Liver (tissue), 9 donors: ENCODE results near the gene SDF2L1. TPM values are rescaled to one million over a fixed set of nuclear protein-coding genes. Genes with fewer than 3 reads are reported as not detected.

Experiments
- DNase-seq: peaks from one replicate; pipeline ENCODE4 v3.0.0-alpha.2; 2017; ENCODE audit warnings: low spot score
- H3K27ac ChIP-seq, 2 donors: one replicate each; pipeline ENCODE4 v1.7.0; 2013; ENCODE audit warnings: inconsistent platforms in 2 of 2, low read length in 2 of 2, control low read depth in 1 of 2, low read depth in 1 of 2, mild to moderate bottlenecking in 1 of 2
- H3K27me3 ChIP-seq, 4 donors: one replicate each; pipeline versions ENCODE4 v1.6.1 to v1.7.0; 2013; ENCODE audit warnings: low read length in 3 of 4, inconsistent platforms in 1 of 4, mild to moderate bottlenecking in 1 of 4, moderate library complexity in 1 of 4; ENCODE audit not compliant: control insufficient read depth in 4 of 4, insufficient read depth in 4 of 4
- H3K36me3 ChIP-seq, 4 donors: one replicate each; pipeline versions ENCODE4 v1.6.1 to v1.7.0; 2013; ENCODE audit warnings: low read length in 3 of 4, mild to moderate bottlenecking in 3 of 4, low read depth in 1 of 4, moderate library complexity in 1 of 4; ENCODE audit not compliant: control insufficient read depth in 4 of 4, insufficient read depth in 3 of 4
- H3K4me1 ChIP-seq, 4 donors: one replicate each; pipeline versions ENCODE4 v1.6.1 to v1.7.0; 2013; ENCODE audit warnings: low read length in 3 of 4, mild to moderate bottlenecking in 3 of 4, moderate library complexity in 1 of 4; ENCODE audit not compliant: control insufficient read depth in 4 of 4, insufficient read depth in 4 of 4
- H3K4me3 ChIP-seq, 3 donors: one replicate each; pipeline versions ENCODE4 v1.6.1 to v1.7.0; 2013; ENCODE audit warnings: low read length in 3 of 3, control low read depth in 1 of 3, low read depth in 1 of 3, mild to moderate bottlenecking in 1 of 3
- H3K9ac ChIP-seq, 2 donors: one replicate each; pipeline ENCODE4 v1.7.0; 2013; ENCODE audit warnings: low read length in 2 of 2, mild to moderate bottlenecking in 2 of 2, moderate library complexity in 2 of 2, control low read depth in 1 of 2, low read depth in 1 of 2
- H3K9me3 ChIP-seq, 4 donors: one replicate each; pipeline versions ENCODE4 v1.6.1 to v1.7.0; 2013; ENCODE audit warnings: low read length in 3 of 4; ENCODE audit not compliant: control insufficient read depth in 4 of 4
- EGR1 ChIP-seq, 2 donors: IDR thresholded peaks; 2 replicates each; pipeline ENCODE4 v1.6.1; 2016 to 2018; ENCODE audit warnings: antibody characterized with exemption in 2 of 2, low read depth in 2 of 2
- FOXA1 ChIP-seq: IDR thresholded peaks from 2 replicates; pipeline ENCODE4 v1.6.1; 2016; ENCODE audit warnings: antibody characterized with exemption
- FOXA2 ChIP-seq: IDR thresholded peaks from 2 replicates; pipeline ENCODE4 v1.6.1; 2016; ENCODE audit warnings: antibody characterized with exemption
- GABPA ChIP-seq, 2 donors: IDR thresholded peaks in 1 of 2; conservative IDR thresholded peaks in 1 of 2; 2 replicates each; pipeline ENCODE4 v1.6.1; 2016; ENCODE audit warnings: antibody characterized with exemption in 2 of 2, mild to moderate bottlenecking in 1 of 2, moderate library complexity in 1 of 2
- HNF4A ChIP-seq, 2 donors: conservative IDR thresholded peaks; 2 replicates each; pipeline ENCODE4 v1.6.1; 2016; ENCODE audit warnings: antibody characterized with exemption in 2 of 2, mild to moderate bottlenecking in 2 of 2
- HNF4G ChIP-seq: IDR thresholded peaks from 2 replicates; pipeline ENCODE4 v1.6.1; 2016; ENCODE audit warnings: antibody characterized with exemption
- NR2F2 ChIP-seq: IDR thresholded peaks from 2 replicates; pipeline ENCODE4 v1.6.1; 2016; ENCODE audit warnings: antibody characterized with exemption
- RAD21 ChIP-seq, 2 donors: IDR thresholded peaks; 2 replicates each; pipeline ENCODE4 v1.6.1; 2016; ENCODE audit warnings: antibody characterized with exemption in 2 of 2, mild to moderate bottlenecking in 2 of 2
- RXRA ChIP-seq, 2 donors: IDR thresholded peaks; 2 replicates each; pipeline ENCODE4 v1.6.1; 2017 to 2018; ENCODE audit warnings: antibody characterized with exemption in 2 of 2, mild to moderate bottlenecking in 1 of 2
- SP1 ChIP-seq: IDR thresholded peaks from 2 replicates; pipeline ENCODE4 v1.6.1; 2018; ENCODE audit warnings: antibody characterized with exemption, mild to moderate bottlenecking
- TAF1 ChIP-seq: conservative IDR thresholded peaks from 2 replicates; pipeline ENCODE4 v1.6.1; 2016; ENCODE audit warnings: antibody characterized with exemption, mild to moderate bottlenecking
- YY1 ChIP-seq: IDR thresholded peaks from 2 replicates; pipeline ENCODE4 v1.6.1; 2016; ENCODE audit warnings: antibody characterized with exemption, mild to moderate bottlenecking
- WGBS: extraction: QIAGEN DNeasy Blood & Tissue Kit; methylation state at CpG from one replicate; pipeline ENCODE4 v1.1.7; 2013; 5-methylcytosine and 5-hydroxymethylcytosine counted together
- polyA plus RNA-seq, 2 donors: library from polyadenylated mRNA; stranded (reverse) in 1 of 2; unstranded in 1 of 2; fragments of 200-250 nt in 1 of 2; fragments of >200 nt in 1 of 2; fragmentation: Nextera tagmentation in 1 of 2; extraction: Ambion mirVana in 1 of 2; gene quantifications; one replicate each; pipeline versions ENCODE4 v1.2.1 to v1.2.3, GENCODE V29; 2013 to 2015
- total RNA-seq, 2 donors: library from RNA; depleted of rRNA; stranded (reverse); fragments of >200 nt; gene quantifications; one replicate each; pipeline ENCODE4 v1.2.3, GENCODE V29; 2014
- TF ChIP-seq, protein P1 (sequence below): IDR thresholded peaks from 2 replicates; pipeline ENCODE4 v1.6.1; 2016; ENCODE audit warnings: antibody characterized with exemption
- TF ChIP-seq, protein P2 (sequence below): IDR thresholded peaks from 2 replicates; pipeline ENCODE4 v1.6.1; 2016; ENCODE audit warnings: antibody characterized with exemption
- TF ChIP-seq, protein P3 (sequence below): IDR thresholded peaks from 2 replicates; pipeline ENCODE4 v1.6.1; 2016; ENCODE audit warnings: antibody characterized with exemption
- TF ChIP-seq, protein P4 (sequence below): fragments of 150-350 bp; IDR thresholded peaks from 2 replicates; pipeline ENCODE4 v1.5.1; 2017; ENCODE audit warnings: improper control_type of control experiment, low read depth, low read length; ENCODE audit not compliant: missing input control
- TF ChIP-seq, protein P5 (sequence below): IDR thresholded peaks from 2 replicates; pipeline ENCODE4 v1.6.1; 2016; ENCODE audit warnings: antibody characterized with exemption, mild to moderate bottlenecking
- donor health status: healthy.
- donor health status: healthy.
- donor health status: healthy.
- donor health status: healthy.
- donor health status: healthy.

The SDF2L1 gene
- total and polyA plus RNA-seq, 4 donors = 36.3 to 173 (median 82.9) TPM

DNA sequence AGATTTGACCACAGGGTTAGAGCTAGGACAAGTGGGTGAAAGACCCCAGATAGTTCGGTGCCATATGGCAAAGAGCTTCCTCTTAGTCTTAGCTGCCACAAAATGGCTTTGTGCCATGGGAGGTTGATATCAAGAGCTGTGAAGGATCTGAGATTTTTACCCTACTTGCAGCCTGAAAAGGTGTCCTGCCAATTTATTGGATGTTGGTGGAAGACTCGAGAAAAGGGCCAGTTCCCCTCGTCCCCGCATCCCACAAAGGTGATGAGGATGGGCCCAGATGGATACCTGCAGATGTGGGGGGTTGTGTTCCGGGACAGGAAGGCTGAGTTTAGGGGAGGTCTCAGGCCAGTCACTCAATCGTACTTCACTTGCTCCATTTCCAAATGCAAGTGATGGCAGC is 39.5 kb upstream of the SDF2L1 start:
- DNase-seq = no peak
- H3K27me3 ChIP-seq = no peaks in the 10 kb centered on the region
- H3K4me3 ChIP-seq = no peak overlapping the region
- H3K4me1 ChIP-seq = no peaks in the 10 kb centered on the region
- H3K9me3 ChIP-seq = no peaks in the 10 kb centered on the region
- H3K9ac ChIP-seq = no peak overlapping the region
- peaks cover 0 to 3% (median 1%) of the 10 kb centered on the region in 4 donors for H3K36me3 ChIP-seq
- WGBS = 96% methylated on average over 6 of the region's 6 CpGs
- no peak overlapping the region for H3K27ac ChIP-seq
- no peak for TF ChIP-seq HNF4A (conservative IDR thresholded peaks at IDR 0.05)
- TF ChIP-seq, protein P1, sequence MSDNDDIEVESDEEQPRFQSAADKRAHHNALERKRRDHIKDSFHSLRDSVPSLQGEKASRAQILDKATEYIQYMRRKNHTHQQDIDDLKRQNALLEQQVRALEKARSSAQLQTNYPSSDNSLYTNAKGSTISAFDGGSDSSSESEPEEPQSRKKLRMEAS = no peak
- TF ChIP-seq, protein P2, sequence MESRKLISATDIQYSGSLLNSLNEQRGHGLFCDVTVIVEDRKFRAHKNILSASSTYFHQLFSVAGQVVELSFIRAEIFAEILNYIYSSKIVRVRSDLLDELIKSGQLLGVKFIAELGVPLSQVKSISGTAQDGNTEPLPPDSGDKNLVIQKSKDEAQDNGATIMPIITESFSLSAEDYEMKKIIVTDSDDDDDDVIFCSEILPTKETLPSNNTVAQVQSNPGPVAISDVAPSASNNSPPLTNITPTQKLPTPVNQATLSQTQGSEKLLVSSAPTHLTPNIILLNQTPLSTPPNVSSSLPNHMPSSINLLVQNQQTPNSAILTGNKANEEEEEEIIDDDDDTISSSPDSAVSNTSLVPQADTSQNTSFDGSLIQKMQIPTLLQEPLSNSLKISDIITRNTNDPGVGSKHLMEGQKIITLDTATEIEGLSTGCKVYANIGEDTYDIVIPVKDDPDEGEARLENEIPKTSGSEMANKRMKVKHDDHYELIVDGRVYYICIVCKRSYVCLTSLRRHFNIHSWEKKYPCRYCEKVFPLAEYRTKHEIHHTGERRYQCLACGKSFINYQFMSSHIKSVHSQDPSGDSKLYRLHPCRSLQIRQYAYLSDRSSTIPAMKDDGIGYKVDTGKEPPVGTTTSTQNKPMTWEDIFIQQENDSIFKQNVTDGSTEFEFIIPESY = no peak
- TF ChIP-seq GABPA (IDR thresholded peaks at IDR 0.05 in 1 of 2, conservative IDR thresholded peaks at IDR 0.05 in 1 of 2) = no peak
- no peak for TF ChIP-seq RXRA (IDR thresholded peaks at IDR 0.05)
- no peak for TF ChIP-seq HNF4G
- no peak for TF ChIP-seq YY1
- TF ChIP-seq, protein P3, sequence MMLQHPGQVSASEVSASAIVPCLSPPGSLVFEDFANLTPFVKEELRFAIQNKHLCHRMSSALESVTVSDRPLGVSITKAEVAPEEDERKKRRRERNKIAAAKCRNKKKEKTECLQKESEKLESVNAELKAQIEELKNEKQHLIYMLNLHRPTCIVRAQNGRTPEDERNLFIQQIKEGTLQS = no peak
- no peak for TF ChIP-seq TAF1
- no peak for TF ChIP-seq SP1
- no peak for TF ChIP-seq FOXA2

DNA sequence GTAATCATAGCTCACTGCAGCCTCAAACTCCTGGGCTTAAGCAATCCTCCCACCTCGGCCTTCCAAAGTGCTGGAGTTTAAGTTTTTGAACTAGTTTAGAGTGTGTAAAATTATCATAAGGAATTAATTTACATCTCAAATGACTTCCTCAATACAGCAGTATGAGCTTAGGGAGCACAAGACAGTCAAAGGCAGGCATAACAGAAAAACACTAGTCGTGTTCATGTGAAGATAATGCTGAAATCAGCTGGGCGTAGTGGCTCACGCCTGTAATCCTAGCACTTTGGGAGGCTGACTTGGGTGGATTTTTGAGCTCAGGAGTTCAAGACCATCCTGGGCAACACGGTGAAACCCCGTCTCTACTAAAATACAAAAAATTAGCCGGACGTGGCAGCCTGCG is 38.1 kb upstream of the SDF2L1 start:
- Histone ChIP-seq H3K4me1 (no peaks in the 10 kb centered on the region), H3K36me3 (peaks cover 0 to 3% (median 1%) of the 10 kb centered on the region in 4 donors), H3K27ac (no peak overlapping the region), H3K4me3 (no peak overlapping the region), H3K9me3 (no peaks in the 10 kb centered on the region), H3K27me3 (no peaks in the 10 kb centered on the region), H3K9ac (no peak overlapping the region)
- no peak for TF ChIP-seq HNF4A (conservative IDR thresholded peaks at IDR 0.05)
- no peak for TF ChIP-seq EGR1 (IDR thresholded peaks at IDR 0.05; ENCODE audit: low read depth in 2 of 2)
- TF ChIP-seq RXRA (IDR thresholded peaks at IDR 0.05) = no peak
- TF ChIP-seq RAD21 (IDR thresholded peaks at IDR 0.05) = no peak
- TF ChIP-seq HNF4G = no peak
- TF ChIP-seq, protein P2 = no peak
- TF ChIP-seq SP1 = no peak
- TF ChIP-seq, protein P3 = no peak
- TF ChIP-seq TAF1 = no peak
- TF ChIP-seq, protein P1 = no peak
- no peak for TF ChIP-seq FOXA1
- TF ChIP-seq, protein P4, sequence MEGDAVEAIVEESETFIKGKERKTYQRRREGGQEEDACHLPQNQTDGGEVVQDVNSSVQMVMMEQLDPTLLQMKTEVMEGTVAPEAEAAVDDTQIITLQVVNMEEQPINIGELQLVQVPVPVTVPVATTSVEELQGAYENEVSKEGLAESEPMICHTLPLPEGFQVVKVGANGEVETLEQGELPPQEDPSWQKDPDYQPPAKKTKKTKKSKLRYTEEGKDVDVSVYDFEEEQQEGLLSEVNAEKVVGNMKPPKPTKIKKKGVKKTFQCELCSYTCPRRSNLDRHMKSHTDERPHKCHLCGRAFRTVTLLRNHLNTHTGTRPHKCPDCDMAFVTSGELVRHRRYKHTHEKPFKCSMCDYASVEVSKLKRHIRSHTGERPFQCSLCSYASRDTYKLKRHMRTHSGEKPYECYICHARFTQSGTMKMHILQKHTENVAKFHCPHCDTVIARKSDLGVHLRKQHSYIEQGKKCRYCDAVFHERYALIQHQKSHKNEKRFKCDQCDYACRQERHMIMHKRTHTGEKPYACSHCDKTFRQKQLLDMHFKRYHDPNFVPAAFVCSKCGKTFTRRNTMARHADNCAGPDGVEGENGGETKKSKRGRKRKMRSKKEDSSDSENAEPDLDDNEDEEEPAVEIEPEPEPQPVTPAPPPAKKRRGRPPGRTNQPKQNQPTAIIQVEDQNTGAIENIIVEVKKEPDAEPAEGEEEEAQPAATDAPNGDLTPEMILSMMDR = no peak
- no peak for TF ChIP-seq NR2F2
- TF ChIP-seq FOXA2 = no peak
- TF ChIP-seq, protein P5, sequence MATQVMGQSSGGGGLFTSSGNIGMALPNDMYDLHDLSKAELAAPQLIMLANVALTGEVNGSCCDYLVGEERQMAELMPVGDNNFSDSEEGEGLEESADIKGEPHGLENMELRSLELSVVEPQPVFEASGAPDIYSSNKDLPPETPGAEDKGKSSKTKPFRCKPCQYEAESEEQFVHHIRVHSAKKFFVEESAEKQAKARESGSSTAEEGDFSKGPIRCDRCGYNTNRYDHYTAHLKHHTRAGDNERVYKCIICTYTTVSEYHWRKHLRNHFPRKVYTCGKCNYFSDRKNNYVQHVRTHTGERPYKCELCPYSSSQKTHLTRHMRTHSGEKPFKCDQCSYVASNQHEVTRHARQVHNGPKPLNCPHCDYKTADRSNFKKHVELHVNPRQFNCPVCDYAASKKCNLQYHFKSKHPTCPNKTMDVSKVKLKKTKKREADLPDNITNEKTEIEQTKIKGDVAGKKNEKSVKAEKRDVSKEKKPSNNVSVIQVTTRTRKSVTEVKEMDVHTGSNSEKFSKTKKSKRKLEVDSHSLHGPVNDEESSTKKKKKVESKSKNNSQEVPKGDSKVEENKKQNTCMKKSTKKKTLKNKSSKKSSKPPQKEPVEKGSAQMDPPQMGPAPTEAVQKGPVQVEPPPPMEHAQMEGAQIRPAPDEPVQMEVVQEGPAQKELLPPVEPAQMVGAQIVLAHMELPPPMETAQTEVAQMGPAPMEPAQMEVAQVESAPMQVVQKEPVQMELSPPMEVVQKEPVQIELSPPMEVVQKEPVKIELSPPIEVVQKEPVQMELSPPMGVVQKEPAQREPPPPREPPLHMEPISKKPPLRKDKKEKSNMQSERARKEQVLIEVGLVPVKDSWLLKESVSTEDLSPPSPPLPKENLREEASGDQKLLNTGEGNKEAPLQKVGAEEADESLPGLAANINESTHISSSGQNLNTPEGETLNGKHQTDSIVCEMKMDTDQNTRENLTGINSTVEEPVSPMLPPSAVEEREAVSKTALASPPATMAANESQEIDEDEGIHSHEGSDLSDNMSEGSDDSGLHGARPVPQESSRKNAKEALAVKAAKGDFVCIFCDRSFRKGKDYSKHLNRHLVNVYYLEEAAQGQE = no peak
- TF ChIP-seq GABPA (IDR thresholded peaks at IDR 0.05 in 1 of 2, conservative IDR thresholded peaks at IDR 0.05 in 1 of 2) = no peak
- no peak for DNase-seq
- 93% methylated on average over 9 of the region's 9 CpGs for WGBS
